GM12891 (cell line): ENCODE data around the gene WFDC5.
A peak's percentile ranks its signal among the peaks of the same experiment; 100 is the strongest.
"Not testable (repeated sequence)": the region's sequence is repeated elsewhere in the genome, so short reads cannot be mapped to it uniquely, and the experiment has no call there.

Source experiments
- DNase-seq: peaks from one replicate; pipeline ENCODE4 v3.0.0; 2011; ENCODE audit warnings: low spot score; ENCODE audit not compliant: insufficient read length
- FAIRE-seq: peaks from 2 replicates; lab custom pipeline; 2011; peaks lifted over from hg19 to GRCh38; lab: Jason Lieb, UNC
- PAX5 ChIP-seq: IDR thresholded peaks from 2 replicates; pipeline ENCODE4 v1.6.1; 2011; ENCODE audit warnings: low read length, moderate library complexity, mild to moderate bottlenecking; ENCODE audit not compliant: insufficient read depth, severe bottlenecking
- POLR2A ChIP-seq: IDR thresholded peaks from 2 replicates; pipeline ENCODE4 v1.6.1; 2011; ENCODE audit warnings: low read depth, low read length, control low read depth
- POLR2AphosphoS5 ChIP-seq: IDR thresholded peaks from 2 replicates; pipeline ENCODE4 v1.6.1; 2011; ENCODE audit warnings: low read depth, low read length, control low read depth
- POU2F2 ChIP-seq: IDR thresholded peaks from 2 replicates; pipeline ENCODE4 v1.6.1; 2011; ENCODE audit warnings: low read depth, mild to moderate bottlenecking, control low read depth, low read length, moderate library complexity
- SPI1 ChIP-seq: IDR thresholded peaks from 2 replicates; pipeline ENCODE4 v1.6.1; 2011; ENCODE audit warnings: low read depth, low read length, control low read depth
- TAF1 ChIP-seq: IDR thresholded peaks from 2 replicates; pipeline ENCODE4 v1.6.1; 2011; ENCODE audit warnings: low read depth, low read length, control low read depth

The WFDC5 gene

DNA sequence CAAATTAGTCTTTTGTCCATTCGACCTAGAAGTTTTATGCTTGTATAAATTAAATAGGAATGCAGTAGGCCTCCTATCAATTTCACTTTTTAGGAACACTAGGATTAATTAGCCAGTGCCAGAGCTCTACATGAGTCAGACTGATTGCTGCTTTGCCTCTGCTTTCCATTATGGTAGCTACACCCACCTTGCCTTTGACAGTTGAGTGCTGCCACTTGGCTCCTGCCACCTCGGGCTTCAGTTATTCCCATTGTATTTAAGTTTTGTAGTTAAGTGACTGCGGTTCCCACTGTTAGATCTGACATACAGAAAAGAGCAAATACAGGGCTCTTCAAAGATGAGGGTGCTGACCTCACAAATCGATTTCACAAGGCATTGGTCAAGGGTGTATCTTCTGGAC, 25.9 kb upstream of the WFDC5 start:
- FAIRE-seq (no peak), DNase-seq (no peak)
- TF ChIP-seq SPI1 (no peak), POLR2A (no peak), POU2F2 (no peak), PAX5 (no peak), POLR2AphosphoS5 (no peak), TAF1 (no peak)

DNA sequence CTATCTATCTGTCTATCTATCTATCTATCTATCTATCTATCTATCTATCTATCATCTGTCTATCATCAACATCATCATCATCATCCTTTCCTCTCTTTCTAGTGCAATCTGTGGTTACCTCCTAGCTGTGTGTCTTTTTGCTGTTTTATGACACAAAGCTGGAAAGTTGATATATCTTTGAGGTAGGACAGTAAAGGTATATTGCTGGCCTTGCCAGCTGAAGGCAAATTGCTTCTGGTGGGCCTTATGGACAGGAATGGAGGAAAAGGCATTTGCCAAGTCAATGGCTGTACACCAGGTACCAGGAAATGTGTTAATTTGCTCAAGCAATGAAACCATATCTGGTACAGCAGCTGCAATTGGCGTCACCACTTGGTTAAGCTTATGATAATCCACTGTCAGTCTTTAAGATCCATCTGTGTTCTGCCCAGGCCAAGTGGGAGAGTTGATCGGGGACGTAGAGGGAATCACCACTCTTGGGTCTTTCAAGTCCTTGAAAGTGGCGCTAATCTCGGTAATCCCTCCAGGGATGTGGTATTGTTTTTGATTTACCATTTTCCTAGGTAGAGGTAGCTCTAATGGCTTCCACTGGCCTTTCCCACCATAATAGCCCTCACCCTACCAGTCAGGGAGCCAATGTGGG, 24.9 kb upstream of the WFDC5 start:
- FAIRE-seq, DNase-seq: not testable (repeated sequence)

DNA sequence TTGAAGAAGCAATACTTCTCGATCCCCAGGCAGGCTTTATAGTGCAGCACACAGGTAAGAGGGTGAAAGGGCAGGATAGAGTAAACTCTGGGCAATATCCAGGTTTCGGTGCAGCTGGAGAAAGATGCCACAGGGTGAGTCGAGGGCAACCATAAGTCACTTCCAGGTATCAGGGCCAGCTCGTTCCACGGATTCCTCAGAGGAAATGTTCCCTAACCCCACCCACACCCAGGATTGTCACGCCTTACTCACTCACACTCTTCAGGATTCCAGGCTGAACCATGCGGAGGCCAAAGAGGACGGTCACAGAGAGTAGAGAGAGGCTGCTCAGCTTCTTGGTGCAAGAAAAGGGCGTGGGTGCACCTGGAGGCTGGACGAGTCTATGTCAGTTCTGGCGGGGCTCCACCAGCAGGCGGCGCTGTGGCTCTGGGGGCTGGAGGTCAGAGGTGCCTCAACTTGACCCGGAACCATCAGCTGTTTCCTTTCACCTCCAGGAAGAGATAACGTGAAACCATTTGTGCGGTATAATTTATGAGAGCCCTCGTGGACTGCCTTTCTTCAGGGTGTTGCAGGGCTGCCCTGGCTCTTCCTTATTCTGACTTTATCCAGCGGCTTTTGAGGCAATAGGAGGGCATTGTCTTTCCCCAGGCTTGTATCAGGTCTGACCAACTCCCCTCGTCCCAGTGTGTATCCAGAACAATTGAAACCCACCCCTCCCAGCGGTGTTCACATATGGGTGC, 23.8 kb upstream of the WFDC5 start:
- peak; percentile 33 for DNase-seq
- FAIRE-seq = no peak
- TF ChIP-seq POLR2AphosphoS5 (no peak), POU2F2 (no peak), POLR2A (no peak), TAF1 (no peak), SPI1 (no peak), PAX5 (no peak)

DNA sequence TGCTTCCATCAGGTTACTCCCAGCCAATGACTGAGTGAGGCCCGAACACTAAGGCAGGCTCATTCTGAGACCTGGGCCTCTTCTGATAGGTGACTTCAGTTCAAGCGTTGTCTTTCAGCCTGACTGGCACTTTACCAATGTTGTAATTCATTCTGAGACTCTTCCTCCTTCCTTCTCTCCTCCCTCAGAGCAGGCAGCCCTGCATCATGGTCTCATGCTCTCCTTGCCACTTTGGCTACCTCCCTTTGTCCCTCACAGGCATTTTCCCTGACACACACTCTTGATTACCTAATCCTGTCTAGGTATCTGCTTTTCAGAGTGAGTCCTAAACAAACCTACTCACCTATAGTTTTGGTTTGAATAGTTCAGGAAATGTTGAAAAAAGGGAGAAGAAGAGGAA, 21.9 kb upstream of the WFDC5 start:
- FAIRE-seq = no peak
- no peak for DNase-seq
- TF ChIP-seq SPI1 = no peak
- TF ChIP-seq POLR2A = no peak
- no peak for TF ChIP-seq POLR2AphosphoS5

DNA sequence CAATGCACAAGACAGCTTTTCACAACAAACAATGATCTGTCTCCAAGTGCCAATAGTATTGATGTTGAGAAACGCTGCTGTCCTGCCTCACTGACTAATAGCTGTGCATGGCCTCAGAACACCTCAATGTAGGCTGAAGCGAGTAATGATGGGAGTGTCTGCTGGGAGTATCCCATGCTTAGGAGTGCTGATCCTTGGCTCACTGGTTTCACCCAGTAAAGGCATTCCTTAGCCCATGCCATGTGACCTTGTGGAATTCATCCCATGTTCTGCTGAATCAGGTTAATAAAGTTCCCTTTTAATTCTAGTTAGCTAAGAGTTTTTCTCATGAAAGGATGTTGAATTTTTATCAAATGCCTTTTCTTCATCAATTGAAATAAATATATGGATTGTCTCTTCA, 13.1 kb upstream of the WFDC5 start:
- DNase-seq (no peak), FAIRE-seq (peak; percentile 9)
- TF ChIP-seq POU2F2 (no peak), TAF1 (no peak), POLR2AphosphoS5 (no peak), SPI1 (no peak), POLR2A (no peak), PAX5 (no peak)

DNA sequence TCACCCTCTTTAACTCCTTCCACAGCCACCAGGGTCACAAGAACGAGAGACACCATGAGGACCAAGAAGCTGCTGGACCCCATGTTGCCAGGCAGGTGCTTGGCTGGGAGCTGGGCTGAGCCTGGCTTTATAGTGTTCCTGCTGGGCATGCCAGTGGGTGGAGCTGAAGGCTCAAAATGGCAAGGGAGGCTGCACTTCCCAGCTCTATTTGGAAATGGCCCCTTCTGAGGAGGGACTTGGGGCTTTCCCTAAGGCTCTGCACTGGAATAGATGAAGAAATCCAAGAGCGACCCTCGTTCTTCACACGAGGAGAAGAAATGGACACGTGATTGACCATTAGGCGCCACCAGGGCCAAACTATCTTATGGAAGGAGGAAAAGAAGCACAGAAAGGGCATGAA, 9.4 kb upstream of the WFDC5 start, which contains the start of gene WFDC12:
WFDC12 (minus strand) TSS at position 101 of the 400 bp plus-strand sequence; CDS start at position 83, 18 bp downstream.
- no peak for FAIRE-seq
- TF ChIP-seq PAX5 (no peak), SPI1 (no peak), POU2F2 (no peak), POLR2AphosphoS5 (no peak), TAF1 (no peak), POLR2A (no peak)
- DNase-seq = no peak

DNA sequence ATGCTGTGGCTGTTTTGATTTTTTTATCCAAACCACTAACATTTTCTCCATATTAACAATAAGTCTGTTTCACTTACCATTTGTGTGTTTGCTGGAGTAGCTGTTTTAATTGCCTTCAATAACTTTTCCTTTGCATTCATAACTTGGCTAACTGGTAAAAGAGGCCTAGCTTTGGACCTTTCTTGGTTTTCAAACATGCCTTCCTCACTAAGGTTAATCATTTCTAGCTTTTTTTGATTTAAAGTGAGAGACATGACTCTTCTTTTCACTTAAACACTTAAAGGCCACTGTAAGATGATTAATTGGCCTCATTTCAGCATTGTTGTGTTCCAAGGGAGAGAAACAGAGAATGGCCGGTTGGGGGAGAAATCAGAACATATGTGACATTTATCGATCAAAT, 6.4 kb upstream of the WFDC5 start:
- DNase-seq (no peak), FAIRE-seq (no peak)
- TF ChIP-seq POU2F2 (no peak), POLR2A (no peak), POLR2AphosphoS5 (no peak), TAF1 (no peak), PAX5 (no peak), SPI1 (no peak)

DNA sequence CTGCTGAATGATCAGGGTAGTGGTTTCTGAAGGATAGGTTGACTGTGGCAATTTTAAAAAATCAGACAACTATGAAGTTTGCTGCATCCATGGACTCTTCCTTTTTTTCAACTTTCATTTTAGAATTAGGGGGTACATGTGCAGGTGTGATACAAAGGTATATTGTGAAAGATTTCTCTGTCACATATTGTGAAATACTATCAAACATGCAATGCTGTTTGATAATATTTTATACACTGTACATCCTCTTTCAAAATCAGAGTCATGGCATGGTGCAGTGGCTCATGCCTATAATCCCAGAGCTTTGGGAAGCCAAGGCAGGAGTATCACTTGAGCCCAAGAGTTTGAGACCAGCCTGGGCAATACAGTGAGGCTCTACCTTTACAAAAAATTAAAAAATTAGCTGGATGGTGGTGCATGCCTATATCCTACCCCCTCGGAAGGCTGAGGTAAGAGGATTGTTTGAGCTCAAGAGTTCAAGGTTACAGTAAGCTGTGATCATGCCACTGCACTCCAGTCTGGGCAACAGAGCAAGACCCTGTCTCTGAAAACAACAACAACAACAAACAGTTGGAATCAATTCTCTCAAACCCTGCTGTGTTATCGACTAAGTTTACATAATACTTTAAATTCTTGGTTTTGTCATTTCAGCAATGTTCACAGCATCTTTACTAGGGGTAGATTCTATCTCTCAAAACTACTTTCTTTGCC, 4.7 kb upstream of the WFDC5 start:
- FAIRE-seq = no peak

DNA sequence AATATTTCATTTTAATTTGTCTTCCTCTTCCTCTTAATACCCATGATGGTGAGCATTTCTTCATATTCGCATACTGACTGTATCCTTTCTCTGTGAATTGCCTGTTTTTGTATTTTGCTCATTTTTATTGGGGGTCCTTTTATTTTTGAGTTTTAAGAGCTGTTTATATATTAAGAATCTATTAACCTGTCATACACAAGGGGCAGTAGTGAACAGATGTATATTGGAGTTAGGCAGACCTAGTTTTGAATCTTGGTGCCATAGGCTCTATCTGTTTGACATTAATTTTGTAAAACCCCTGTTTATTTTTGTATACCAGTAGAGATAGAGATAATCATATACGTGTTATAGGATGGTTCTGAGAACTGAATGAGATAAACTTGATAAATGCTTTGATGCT, 3.1 kb upstream of the WFDC5 start:
- no peak for TF ChIP-seq POU2F2
- no peak for TF ChIP-seq TAF1
- no peak for TF ChIP-seq PAX5
- TF ChIP-seq POLR2AphosphoS5 = no peak
- TF ChIP-seq SPI1 = no peak
- TF ChIP-seq POLR2A = no peak
- FAIRE-seq (no peak), DNase-seq (no peak)

More for the DNA sequence above, 4.7 kb upstream of the WFDC5 start:
- no peak for DNase-seq
- TF ChIP-seq TAF1 (no peak), SPI1 (no peak)

DNA sequence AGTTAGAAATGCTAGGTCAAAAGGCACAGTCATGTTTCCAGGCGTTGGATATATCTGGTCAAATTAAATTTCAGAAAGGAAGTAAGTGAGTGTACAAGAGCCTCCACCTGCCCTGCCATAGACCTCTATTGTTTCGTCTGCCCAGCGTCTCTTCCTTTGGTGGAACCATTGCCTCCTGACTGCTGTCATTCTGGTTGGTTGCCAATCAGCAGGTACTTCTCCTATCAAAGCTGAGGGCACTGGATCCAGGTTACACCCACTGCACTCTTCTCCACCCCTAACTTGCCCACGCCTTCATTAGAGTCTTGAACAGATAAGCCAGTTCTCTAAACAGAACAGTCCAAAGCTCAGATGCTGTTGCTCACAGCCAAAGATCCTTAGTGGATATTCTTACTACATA, 2.6 kb upstream of the WFDC5 start:
- FAIRE-seq = no peak
- DNase-seq = no peak
- TF ChIP-seq POLR2AphosphoS5 (no peak), POLR2A (no peak), SPI1 (no peak), TAF1 (no peak), POU2F2 (no peak), PAX5 (no peak)

DNA sequence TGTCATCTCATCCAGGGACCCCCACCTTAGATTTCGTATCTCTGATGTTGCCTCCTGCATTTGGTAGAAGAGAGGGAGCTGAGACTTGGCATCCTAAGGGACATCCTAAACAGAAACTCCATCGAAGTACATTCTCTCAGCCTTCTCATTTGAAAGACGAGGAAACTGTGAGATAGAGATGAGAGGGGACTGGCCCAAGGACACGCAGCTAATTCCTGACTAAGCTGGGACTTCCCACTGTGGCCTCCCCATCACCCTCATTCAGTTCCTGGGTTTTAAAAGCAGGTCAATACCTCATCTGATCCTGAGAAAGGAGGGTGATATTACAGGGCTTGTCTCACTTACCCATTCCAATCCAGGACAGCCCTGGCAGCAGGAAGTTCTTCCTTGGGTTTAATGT, 855 bp upstream of the WFDC5 start:
- TF ChIP-seq POLR2A = no peak
- TF ChIP-seq SPI1 = no peak
- no peak for TF ChIP-seq POU2F2
- TF ChIP-seq PAX5 = no peak
- TF ChIP-seq TAF1 = no peak
- no peak for TF ChIP-seq POLR2AphosphoS5
- FAIRE-seq (no peak), DNase-seq (no peak)
